Right lung (tissue), 5 donors: ENCODE data around the gene C16orf96. TPM values are rescaled to one million over a fixed set of nuclear protein-coding genes. Genes with fewer than 3 reads are reported as not detected.
A peak's percentile ranks its signal among the peaks of the same experiment; 100 is the strongest.

ENCODE experiments used
- DNase-seq, 2 donors: peaks; one replicate each; pipeline ENCODE4 v3.0.0-alpha.2; 2013
- polyA plus RNA-seq, 5 donors: library from polyadenylated mRNA; unstranded; fragments of 120-200 nt; gene quantifications; one replicate each; pipeline versions ENCODE4 v1.2.1 to v1.2.3, GENCODE V29; 2013; ENCODE audit warnings: inconsistent platforms in 1 of 5, low replicate concordance in 1 of 5; ENCODE audit not compliant: insufficient read length in 5 of 5, insufficient read depth in 1 of 5

The C16orf96 gene
- polyA plus RNA-seq, 5 donors = 0.27 to 0.54 (median 0.33) TPM

DNA sequence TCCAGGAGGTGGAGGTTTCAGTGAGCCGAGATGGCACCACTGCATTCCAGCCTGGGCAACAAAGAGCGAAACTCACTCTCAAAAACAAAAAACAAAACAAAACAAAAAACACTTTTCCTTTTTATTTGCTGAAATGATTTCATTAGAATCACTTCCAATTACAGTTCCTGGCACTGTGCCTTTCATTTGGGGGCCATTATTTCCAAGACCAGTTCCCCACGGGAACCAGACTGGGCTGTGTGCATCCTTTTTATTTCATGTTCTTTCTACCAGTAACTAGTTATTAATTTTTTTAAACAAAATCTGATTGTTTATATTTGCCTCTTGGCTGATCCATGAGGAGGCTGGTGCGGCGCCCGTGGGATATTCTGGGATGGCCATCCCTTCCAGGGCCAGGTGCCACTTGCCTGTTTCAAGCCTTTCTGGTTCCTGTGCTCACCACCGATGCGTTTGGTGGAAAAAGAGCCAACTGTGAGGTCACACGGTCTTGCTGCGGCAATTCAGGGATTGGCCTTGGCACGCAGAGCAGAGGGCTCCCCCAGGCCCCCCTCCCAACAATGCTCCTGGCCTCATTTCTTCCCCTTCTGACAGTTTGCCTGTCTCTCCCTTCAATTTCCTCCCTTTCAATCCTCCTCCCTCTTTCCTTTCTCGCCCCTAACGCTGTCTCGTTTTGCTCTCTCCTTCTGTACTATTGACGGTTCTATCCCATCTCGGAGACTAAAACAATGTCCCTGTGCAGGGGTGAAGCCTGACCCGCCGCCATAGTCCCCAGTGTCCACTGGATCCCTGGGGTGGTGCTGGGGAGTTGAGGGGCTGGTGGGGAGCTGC, 45.1 kb downstream of the C16orf96 start:
- peak; percentile 47 to 51 for DNase-seq

GRCh38 chr16:4601864-4602186, 45.7 kb downstream of the C16orf96 start:
- DNase-seq = no peak

DNA sequence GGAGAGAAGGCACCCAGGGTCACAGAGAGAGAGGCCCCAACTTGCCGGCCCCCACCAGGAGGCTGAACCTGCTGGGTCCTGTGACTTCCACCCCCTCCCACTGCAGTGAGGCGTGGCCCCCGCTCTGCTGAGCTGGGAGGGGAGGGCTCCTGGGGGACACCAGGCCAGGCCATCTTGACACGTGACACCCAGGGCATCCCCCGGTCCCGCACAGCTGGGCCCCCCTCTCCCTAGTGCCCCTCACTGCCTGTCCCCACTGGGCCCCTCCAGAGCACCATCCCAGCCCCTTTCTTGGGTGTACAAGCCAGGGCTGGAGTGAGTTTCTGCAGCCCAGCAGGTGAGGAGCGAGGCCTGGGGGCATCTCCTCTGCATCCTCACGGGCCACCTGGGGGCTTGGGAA, 46.2 kb downstream of the C16orf96 start:
- no peak for DNase-seq

- no peak for DNase-seq
These were observed 47.6 kb downstream of the C16orf96 start for GRCh38 chr16:4603624-4604170.

DNA sequence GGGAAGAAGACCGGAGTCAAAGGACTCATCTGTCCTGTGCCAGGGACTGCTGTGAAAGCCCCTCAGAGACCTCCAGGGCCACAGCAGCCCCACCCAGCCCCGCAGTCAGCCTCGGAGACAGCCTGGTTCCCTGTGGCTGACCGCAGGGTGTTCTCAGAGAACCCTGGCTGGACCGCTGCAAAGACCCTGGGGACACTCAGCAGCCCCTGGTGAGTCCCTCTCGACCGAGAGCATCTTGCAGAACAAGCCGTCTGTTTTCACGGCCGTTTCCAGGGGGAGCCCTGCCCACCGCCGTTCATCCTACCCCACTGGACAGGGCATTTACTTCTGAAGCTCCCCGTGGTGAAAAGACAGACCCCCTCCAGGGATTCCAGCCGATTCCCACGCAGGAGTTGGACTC, 48.3 kb downstream of the C16orf96 start:
- DNase-seq = no peak

GRCh38 chr16:4606354-4606753, 50.2 kb downstream of the C16orf96 start:
- no peak for DNase-seq

DNA sequence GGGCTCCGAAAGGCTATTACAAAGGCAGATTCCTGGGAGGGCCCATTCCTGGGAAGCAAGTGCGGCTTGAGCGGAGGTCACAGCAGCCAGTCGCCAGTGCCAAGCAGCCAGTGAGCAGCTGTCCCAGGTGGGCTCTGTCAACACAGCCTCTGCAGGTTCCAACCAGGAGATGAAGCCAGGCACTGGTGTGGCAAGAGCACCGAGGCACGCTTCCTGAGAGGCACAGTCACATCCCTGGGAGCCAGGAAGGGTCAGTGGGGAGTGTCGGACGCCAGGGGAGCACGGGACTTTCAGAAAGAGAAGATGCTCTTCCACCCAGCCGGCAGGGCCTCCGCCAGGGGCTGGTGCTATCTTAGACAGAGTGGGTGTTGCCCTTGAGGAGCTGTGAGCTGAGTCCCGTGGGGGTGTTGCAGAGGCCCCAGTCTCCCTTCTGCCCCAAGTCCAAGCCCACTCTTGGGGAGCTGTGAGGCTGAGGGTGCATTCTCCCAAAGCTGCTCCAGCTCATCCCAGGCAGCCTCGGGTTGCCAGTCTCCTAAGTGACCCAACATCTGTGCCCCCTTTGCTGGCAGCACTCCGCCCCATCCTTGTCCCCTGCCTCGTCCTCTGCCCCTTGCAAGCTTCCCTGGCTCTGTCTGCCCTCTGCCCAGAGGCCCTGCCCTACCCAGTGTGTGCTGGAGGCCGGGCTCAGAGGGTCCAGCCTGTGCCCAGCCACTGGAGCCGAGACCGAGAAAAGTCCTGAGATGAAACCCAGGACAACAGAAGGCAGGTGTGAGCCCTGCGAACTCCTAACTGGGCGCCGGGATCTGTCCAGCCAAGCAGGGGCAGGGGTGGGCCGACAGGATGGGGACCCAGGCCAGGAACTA, 51.9 kb downstream of the C16orf96 start:
- no peak for DNase-seq

DNA sequence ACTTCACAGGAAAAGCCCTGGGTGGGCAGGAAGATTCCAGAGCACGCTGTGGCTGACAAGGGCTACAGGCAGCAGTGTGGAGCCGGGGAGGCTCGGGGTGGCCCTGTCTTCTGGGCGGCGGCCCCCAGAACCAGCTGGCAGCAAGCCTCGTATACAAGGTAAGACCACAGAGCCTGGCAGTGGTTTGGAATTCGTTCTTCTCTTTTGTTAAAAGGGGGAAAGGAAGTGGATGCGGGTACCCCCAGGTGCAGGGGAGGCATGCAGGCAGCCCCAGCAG, 52.5 kb downstream of the C16orf96 start:
- no peak for DNase-seq

- DNase-seq = no peak
These were observed 53.3 kb downstream of the C16orf96 start for GRCh38 chr16:4609200-4610010.

DNA sequence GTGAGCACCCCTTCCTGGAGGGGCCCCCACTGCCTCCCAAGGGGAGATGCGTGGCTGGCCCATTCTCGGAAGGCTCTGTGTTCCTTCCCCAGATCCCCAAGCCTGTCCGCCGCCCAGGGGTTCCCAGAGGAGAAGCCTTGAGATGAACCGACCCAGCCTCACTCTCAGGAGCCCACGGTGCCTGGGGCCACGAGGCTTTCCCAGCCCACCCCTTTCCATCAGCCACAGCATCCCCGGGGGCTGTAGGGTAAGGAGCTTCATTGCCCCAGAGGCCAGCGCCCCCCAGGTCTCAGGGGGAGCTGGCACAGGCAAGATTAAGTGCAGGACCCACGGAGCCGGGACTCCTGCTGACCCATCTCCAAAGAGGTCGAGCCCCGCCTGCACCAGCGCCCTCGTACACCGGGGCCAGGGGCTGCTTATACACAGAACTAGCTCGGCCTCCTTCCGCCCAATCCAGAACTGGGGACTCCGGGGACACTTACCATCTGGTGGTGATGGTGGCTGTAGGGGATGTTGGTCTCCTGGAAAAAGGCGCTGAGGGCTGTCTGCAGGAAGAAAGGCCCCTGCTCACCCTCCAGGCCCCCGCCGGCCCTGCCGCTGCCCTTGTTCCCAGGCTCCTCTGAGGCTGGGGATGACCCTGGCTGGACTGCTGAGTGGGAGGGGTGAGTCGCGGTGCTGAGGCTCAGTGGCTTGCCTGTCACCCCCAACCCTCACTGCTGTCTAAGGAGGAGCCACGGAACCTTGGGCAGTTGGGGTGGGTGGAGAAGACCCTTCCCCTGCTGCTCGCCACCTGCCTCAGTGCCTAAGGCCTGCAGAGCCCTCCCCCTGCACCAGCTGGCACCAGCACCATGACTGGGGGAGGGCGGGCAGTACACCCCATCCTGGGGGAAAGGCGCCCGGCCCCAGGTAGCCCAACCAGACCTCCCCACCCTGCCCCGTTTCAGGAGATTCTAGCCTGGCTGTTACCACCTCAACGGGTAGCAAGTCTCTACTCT, 54.2 kb downstream of the C16orf96 start:
- no peak for DNase-seq

GRCh38 chr16:4611337-4612021, 55.3 kb downstream of the C16orf96 start:
- no peak for DNase-seq

DNA sequence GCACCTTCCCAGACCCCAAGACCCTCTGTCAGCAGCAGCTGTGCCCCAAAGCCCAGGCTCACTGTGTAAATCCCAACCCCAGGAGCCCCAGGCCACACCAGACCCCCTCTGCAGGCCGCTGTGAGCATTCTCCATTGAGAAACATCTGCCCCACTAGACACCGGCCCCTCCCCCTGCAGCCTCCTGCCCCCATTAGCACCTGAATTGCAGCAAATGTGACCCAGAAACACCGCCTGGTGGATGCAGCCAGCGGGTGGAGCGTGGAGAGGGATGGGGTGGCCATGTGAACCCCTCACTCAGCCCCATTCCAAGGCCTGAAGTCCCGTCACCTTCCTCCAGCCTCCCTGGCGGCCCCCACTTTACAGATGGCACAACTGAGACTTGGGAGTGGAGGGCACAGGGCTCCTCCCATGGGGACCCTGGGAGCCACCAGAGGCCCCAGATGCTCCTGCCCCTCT, 56.4 kb downstream of the C16orf96 start:
- no peak for DNase-seq

- no peak for DNase-seq
These were observed 57.0 kb downstream of the C16orf96 start for GRCh38 chr16:4612977-4613635.

DNA sequence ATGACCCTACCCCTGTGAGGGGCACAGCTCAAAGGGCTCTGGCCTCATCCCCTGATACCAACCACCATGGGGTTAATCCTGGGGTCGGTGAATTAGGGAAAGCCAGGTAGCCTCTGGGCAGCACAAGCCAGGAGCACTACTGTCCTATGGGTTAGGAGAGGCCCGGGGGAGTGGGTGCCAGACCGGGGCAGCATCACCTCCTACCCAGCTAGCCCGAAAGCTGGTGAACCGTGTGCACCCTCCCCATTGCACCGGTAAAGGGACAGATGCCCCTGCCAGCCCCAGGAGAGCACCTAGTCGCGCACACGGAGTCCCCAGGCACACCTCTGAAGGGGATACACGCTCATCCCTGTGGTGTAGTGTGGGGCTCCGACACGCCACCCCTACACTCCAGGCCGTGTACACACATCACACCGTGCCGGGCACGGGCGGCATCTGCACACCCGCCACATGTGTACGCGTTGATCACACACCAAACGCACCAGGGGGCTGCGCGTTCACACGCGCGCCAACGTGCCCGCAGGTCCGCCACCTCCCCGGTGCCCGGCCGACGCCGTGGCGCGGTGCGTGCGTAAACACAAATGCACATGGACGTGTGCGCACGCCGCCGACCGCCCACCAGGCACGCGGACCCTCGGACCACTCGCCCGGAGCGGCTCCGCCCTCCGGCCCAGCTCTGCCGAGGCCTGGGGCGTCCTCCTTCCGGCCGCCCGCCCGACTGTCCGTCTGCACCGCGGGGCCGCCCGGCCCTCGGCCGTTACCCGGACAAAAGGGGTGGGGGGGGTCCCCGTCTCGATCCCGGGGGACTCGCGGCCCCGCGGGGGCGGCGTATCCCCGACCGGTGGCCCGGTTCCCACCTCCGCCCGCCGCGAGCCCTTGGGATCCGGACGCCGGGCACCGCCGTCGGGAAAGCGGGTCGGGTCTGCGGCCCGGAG, 57.8 kb downstream of the C16orf96 start:
- peak in 1 of 2 donors; percentile 33 for DNase-seq

DNA sequence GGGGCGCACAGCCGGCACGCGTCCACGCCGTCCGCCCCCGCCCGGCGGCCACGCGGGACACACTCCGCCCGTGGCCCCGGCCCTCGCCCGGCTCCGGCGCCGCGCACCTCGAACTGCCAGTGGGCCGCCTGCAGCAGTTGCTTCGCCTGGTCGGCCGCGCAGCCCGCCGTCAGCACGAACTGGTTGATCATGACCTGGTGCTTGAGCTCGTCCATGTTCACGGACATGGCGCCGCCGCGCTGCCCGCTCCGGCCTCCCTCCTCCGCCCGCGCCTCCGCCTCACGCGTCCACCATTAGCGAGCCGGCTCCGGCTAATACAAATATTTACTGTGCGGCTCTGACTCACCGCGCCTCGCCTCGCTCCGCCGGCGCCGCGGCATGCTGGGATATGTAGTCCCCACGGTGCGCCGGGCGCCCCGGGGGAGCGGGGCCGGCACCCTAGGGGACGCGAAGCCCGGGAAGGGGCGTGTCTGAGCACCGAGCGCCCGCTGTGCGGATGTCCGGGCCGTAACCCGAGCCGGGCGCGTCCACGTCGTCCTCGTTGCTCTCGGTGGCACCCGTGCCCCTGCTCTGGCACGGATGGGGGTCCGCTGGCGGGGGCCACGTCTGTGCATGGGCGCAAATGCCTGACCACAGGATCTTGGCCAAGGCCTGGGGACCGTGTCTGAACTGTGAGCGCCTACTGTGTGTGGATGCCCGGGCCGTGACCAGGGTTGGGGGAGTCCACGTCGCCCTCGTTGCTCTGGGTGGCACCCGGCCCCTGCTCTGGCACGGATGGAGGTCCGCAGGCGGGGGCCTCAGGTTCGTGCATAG, 58.6 kb downstream of the C16orf96 start, which contains the start of gene UBALD1:
UBALD1 (minus strand) TSS at position 318 of the 813 bp plus-strand sequence; CDS start at position 227, 91 bp downstream.
- peak; percentile 84 to 85 for DNase-seq

DNA sequence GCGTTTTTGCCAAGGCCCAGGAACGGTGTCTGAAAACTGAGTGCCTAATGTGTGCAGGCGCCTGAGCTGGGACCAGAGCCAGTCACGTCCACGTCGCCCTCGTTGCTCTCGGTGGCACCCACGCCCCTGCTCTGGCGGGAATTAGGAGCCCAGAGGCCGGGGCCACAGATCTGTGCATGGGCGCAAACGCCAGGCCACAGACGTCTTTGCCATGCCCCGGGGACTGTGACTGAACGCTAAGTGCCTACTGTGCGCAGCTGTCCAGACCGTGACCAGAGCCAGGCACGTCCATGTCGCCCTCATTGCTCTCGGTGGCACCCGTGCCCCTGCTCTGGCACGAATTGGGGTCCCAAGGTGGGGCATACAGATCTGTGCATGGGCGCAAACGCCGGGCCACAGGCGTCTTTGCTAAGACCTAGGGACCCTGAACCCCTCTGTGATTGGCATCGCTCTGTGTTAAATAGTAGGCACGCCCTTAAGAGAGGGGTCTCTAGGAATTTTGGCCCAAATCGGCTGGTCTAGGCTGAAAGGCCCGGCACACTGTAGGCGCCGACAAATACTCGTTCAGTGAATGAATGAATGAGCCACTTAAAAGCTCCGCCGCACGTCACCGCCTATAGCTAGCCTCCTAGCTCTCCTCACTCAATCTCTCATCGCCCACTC, 59.4 kb downstream of the C16orf96 start:
- no peak for DNase-seq
